Activated CD8-positive, alpha-beta T cell treated with anti-CD3 and anti-CD28 coated beads for 36 hours (primary cell): ENCODE data around the gene CPSF4L. TPM values are rescaled to one million over a fixed set of nuclear protein-coding genes. Genes with fewer than 3 reads are reported as not detected.

Experiments used
- ATAC-seq: fragments of 200-7000 bp; cut with Tn5 transposase; one replicate; pipeline ENCODE4 v1.10.0; 2021; ENCODE audit warnings: mild to moderate bottlenecking, moderate library complexity
- CTCF ChIA-PET: fragments of 350-600 bp; sonication (Branson Sonifier 250); formaldehyde crosslinking; loops from one replicate; lab custom pipeline; 2021; ENCODE audit warnings: antibody characterized with exemption; lab: Charles Lee
- POLR2A ChIA-PET: fragments of 350-600 bp; sonication (Branson Sonifier 250); formaldehyde crosslinking; loops from one replicate; lab custom pipeline; 2021; ENCODE audit warnings: antibody characterized with exemption; lab: Charles Lee
- DNase-seq: peaks from one replicate; pipeline ENCODE4 v3.0.0-alpha.2; 2020
- H3K27ac Mint-ChIP-seq: one replicate; pipeline ENCODE4 v1.8.0; 2021; ENCODE audit warnings: mild to moderate bottlenecking, mixed read lengths
- H3K27me3 Mint-ChIP-seq: one replicate; pipeline ENCODE4 v1.8.0; 2021; ENCODE audit warnings: mixed read lengths
- H3K36me3 Mint-ChIP-seq: one replicate; pipeline ENCODE4 v1.8.0; 2021; ENCODE audit warnings: low read depth, mixed read lengths
- H3K4me1 Mint-ChIP-seq: one replicate; pipeline ENCODE4 v1.8.0; 2021; ENCODE audit warnings: low read depth, mixed read lengths
- H3K4me3 Mint-ChIP-seq: one replicate; pipeline ENCODE4 v1.8.0; 2021; ENCODE audit warnings: mild to moderate bottlenecking, moderate library complexity, mixed read lengths
- H3K9me3 Mint-ChIP-seq: one replicate; pipeline ENCODE4 v1.8.0; 2021; ENCODE audit warnings: mixed read lengths
- intact Hi-C: fragments of 100-400 bp; cut with micrococcal nuclease; formaldehyde crosslinking; loops from one replicate; pipeline ENCODE4 v1.10.0; 2022
- total RNA-seq, 2 experiments: library from RNA; stranded (reverse); gene quantifications; one replicate each; pipeline ENCODE4 v1.2.3, GENCODE V29; 2021
- TF ChIP-seq, protein P1 (sequence below): fragments of 200-600 bp; IDR thresholded peaks from one replicate; pipeline ENCODE4 v1.8.0; 2022; ENCODE audit warnings: antibody characterized with exemption, mild to moderate bottlenecking

The CPSF4L gene
- total RNA-seq, 2 experiments from 2014 or later, result not detected

DNA sequence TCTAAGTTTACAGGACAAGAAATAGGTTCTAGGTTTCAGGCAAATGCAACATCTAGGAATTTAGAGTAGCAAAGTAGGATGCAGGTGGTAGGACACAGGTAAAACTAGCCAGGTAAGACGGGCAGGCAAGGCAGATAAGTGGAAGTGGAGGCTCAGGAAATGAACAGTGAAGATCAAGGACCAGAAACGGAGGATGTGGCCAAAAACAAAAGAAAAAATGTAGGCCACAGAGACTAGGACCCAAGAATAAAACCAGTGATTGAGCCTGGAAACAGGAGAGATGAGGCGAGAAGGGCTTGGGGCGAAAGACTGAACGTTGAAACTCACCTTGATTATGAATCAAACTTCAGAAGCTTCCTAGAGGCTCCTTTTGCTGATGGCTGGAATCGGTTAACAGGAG, 24.0 kb downstream of the CPSF4L start:
- H3K9me3 Mint-ChIP-seq, result no peaks in the 10 kb centered on the region
- peaks cover 46% of the 10 kb centered on the region for H3K36me3 Mint-ChIP-seq
- TF ChIP-seq, protein P1, sequence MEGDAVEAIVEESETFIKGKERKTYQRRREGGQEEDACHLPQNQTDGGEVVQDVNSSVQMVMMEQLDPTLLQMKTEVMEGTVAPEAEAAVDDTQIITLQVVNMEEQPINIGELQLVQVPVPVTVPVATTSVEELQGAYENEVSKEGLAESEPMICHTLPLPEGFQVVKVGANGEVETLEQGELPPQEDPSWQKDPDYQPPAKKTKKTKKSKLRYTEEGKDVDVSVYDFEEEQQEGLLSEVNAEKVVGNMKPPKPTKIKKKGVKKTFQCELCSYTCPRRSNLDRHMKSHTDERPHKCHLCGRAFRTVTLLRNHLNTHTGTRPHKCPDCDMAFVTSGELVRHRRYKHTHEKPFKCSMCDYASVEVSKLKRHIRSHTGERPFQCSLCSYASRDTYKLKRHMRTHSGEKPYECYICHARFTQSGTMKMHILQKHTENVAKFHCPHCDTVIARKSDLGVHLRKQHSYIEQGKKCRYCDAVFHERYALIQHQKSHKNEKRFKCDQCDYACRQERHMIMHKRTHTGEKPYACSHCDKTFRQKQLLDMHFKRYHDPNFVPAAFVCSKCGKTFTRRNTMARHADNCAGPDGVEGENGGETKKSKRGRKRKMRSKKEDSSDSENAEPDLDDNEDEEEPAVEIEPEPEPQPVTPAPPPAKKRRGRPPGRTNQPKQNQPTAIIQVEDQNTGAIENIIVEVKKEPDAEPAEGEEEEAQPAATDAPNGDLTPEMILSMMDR, result no peak
- intact Hi-C loops, result no loop called here
- POLR2A ChIA-PET, result interaction anchor here (1.0 to 1.7 kb wide), 2 partner anchors 13 to 45 kb away, joined by 3 to 5 read pairs; partner anchors contain the start of gene COG1
- CTCF ChIA-PET, result interaction anchor here (1.0 to 1.5 kb wide), 3 partner anchors 9 to 132 kb away, joined by 3 to 4 read pairs (median 3); no protein-coding TSS in a partner anchor
- no peaks in the 10 kb centered on the region for H3K27me3 Mint-ChIP-seq
- DNase-seq, result no peak
- H3K4me1 Mint-ChIP-seq, result peaks cover 51% of the 10 kb centered on the region
- H3K27ac Mint-ChIP-seq, result peak overlapping the region; percentile 70
- H3K4me3 Mint-ChIP-seq, result peak overlapping the region; percentile 19
- no peak for ATAC-seq

DNA sequence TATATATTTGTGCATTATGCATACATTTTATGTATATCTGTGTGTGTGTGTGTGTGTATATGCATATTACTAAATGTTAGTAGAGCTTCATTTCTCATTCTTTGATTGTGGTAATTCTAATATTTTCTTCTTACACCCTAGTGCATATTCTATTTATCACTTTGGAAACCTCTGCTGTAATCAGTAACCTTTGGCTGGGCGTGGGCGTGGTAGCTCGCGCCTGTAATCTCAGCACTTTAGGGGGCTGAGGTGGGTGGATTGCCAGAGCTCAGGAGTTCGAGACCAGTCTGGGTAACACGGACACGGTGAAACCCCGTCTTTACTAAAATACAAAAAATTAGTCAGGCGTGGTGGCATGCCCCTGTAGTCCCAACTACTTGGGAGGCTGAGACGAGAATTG, 26.9 kb downstream of the CPSF4L start:
- H3K27ac Mint-ChIP-seq, result no peak overlapping the region
- intact Hi-C loops, result loop anchor here (5.0 kb wide), 1 partner anchor 42 kb away; the partner anchor contains the start of gene COG1
- peaks cover 57% of the 10 kb centered on the region for H3K4me1 Mint-ChIP-seq
- no peak overlapping the region for H3K4me3 Mint-ChIP-seq
- POLR2A ChIA-PET, result no interaction called here
- no peaks in the 10 kb centered on the region for H3K9me3 Mint-ChIP-seq
- ATAC-seq, result no peak
- no peak for DNase-seq
- TF ChIP-seq, protein P1, result no peak
- peaks cover 38% of the 10 kb centered on the region for H3K36me3 Mint-ChIP-seq
- H3K27me3 Mint-ChIP-seq, result no peaks in the 10 kb centered on the region
- CTCF ChIA-PET, result interaction anchor here (1.2 to 2.6 kb wide), 4 partner anchors 21 to 135 kb away, joined by 4 to 11 read pairs (median 9); no protein-coding TSS in a partner anchor

DNA sequence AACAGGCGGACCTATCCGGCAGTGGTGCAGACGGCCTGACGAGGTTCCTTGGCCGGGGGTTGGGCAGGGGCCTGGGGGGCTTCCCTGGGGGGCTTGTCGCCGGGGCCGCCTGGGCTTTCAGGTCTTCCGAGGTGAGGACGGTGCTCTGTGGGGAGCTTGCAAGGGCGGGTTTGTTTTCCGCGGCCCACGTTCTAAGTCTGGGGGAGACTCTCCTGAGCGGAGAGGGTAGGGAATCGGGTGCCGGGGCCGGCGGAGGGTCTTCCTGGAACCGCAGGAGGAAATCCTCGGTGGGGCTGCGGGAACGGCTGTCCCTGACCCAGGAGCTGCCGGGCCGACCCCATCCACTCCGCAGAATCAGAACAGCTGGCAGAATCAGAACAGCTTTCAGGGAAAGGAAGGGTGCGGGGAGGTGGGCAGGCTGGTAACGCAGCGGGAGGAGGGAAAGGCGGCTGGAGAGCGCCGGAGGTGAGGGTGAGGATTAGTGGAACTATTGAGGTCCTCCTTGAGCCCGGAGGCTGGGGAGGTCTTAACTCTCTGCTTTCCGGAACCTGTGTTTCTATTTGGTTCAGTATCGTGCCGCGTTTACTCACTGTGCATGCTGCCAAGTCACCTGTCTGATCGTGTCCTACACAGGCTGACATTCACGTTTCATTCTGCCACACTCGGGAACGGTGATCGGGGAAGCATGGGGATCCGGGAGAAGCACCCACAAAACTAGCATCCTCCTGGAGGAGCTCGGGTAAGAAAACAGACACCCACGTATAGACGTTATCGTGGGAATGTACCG, 28.9 kb downstream of the CPSF4L start:
- POLR2A ChIA-PET, result interaction anchor here (0.6 to 3.8 kb wide), 8 partner anchors 9 to 360 kb away, joined by 3 to 39 read pairs (median 4); partner anchors contain the start of gene COG1
- peak overlapping the region; percentile 93 for H3K4me3 Mint-ChIP-seq
- H3K9me3 Mint-ChIP-seq, result no peaks in the 10 kb centered on the region
- CTCF ChIA-PET, result interaction anchor here (0.8 to 3.8 kb wide), 10 partner anchors 10 to 505 kb away, joined by 3 to 41 read pairs (median 5); partner anchors contain the start of gene COG1
- H3K4me1 Mint-ChIP-seq, result peaks cover 58% of the 10 kb centered on the region
- H3K27ac Mint-ChIP-seq, result peak overlapping the region; percentile 97
- TF ChIP-seq, protein P1, result no peak
- peaks cover 34% of the 10 kb centered on the region for H3K36me3 Mint-ChIP-seq
- intact Hi-C loops, result loop anchor here (5.0 kb wide), 1 partner anchor 40 kb away; the partner anchor contains the start of gene COG1
- no peaks in the 10 kb centered on the region for H3K27me3 Mint-ChIP-seq
- peak; percentile 50 for ATAC-seq
- peak; percentile 49 for DNase-seq

DNA sequence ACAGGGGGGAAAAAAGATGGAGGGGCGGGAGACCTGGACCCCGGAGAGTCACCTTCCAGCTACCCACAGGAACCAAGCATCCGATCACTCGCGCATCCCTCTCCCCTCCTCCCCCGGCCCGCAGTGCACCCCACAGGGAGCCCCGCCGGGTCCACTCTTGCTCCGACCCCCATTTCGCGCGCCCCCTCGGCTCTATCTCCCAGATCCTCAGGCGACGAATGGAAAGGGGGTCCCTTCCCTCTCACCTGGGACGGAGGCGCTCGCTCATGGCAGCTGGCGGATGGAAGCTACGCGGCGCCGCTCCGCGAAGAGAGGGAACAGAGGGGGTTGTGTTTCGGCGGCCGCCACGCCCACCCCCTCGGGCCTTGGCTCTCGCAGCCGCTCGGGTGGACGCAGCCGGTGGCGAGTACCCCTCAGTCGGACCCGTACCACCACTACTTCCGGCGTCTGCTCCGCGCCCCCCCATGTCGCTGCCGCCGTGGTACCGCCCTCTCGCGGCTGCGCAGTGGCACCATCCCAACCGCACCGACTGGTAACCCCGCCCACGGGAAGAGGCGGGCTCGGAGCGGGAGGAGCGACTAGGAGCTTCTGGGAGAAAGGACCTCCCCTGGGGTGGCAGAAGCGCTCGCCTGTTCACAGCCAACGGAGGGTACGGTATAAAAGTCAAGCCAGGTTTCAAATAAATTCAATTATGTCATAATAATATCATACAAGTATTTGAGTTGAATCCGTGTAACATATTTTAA, 29.7 kb downstream of the CPSF4L start:
- intact Hi-C loops, result loop anchor here (5.0 kb wide), 1 partner anchor 40 kb away; the partner anchor contains the start of gene COG1
- peaks cover 58% of the 10 kb centered on the region for H3K4me1 Mint-ChIP-seq
- ChIA-PET POLR2A (interaction anchor here (0.6 to 3.8 kb wide), 14 partner anchors 8 to 361 kb away, joined by 3 to 39 read pairs (median 4); partner anchors contain the start of gene COG1), CTCF (interaction anchor here (0.8 to 3.8 kb wide), 15 partner anchors 10 to 675 kb away, joined by 3 to 41 read pairs (median 4); partner anchors contain the start of gene COG1)
- ATAC-seq (peak; percentile 95), DNase-seq (peak; percentile 98)
- peak overlapping the region; percentile 97 for H3K27ac Mint-ChIP-seq
- no peaks in the 10 kb centered on the region for H3K27me3 Mint-ChIP-seq
- H3K36me3 Mint-ChIP-seq, result peaks cover 30% of the 10 kb centered on the region
- H3K4me3 Mint-ChIP-seq, result peak overlapping the region; percentile 93
- TF ChIP-seq, protein P1, result no peak
- H3K9me3 Mint-ChIP-seq, result no peaks in the 10 kb centered on the region
